ENCODE results near the gene CCZ1.
"Not testable (repeated sequence)": the region's sequence is repeated elsewhere in the genome, so short reads cannot be mapped to it uniquely, and the experiment has no call there.

Gene CCZ1

DNA sequence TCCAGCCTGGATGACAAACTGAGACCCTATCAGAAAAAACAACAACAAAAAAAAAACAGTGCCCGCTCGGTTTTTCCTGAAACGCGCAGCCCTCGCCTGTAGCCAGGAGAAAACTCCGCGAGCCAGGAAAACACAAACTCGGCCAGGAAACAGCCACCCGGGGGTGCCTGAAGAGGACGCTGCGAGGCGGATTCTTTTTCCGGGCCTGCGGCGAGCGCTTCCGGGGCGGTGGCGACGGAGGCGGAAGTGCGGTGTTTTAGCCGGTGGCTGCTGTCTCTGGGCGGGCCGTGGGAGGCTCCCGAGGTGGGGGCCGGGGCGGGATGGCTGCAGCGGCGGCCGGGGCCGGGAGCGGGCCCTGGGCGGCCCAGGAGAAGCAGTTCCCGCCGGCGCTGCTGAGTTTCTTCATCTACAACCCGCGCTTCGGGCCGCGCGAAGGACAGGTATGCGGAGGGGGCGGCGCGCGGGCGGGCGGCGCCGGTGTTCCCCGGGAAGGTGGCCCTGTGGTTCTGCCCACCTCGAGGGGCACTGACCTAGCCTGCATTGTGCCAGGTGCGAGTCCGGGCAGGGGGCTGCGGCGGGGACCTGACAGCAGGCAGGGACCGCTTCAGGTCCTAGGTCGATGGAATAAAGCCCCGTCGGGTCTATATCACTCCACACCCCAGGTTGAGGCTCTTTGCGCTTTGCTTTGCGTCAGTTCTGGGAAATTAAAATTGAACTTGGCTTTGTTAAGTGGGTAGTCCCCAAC is at the start of gene CCZ1:
Gene CCZ1, plus strand, starts transcription at position 254 of the 745 bp plus-strand sequence. Its CDS starts 67 bp downstream, at position 321.
- FAIRE-seq: not testable (repeated sequence)

GRCh38 chr7:5850944-5851343 is 47.6 kb upstream of the CCZ1 start:
- no peak for FAIRE-seq

DNA sequence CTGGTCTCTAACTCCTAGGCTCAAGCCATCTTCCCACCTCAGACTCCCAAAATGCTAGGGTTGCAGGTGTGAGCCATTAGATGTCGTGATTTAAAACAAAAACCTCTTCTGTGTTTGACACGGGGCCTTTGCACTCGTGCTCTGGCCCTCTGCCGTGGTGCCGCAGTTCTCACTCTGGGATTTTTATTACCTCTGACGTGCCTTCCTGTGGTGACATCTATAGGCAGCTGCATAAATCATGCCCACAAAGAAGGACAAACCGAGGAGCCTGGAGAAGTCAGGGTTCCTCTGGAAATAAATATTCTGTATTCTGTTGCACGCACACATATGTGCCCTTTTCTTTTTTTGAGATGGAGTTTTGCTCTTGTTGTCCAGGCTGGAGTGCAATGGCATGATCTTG is 43.8 kb upstream of the CCZ1 start:
- FAIRE-seq: no peak

DNA sequence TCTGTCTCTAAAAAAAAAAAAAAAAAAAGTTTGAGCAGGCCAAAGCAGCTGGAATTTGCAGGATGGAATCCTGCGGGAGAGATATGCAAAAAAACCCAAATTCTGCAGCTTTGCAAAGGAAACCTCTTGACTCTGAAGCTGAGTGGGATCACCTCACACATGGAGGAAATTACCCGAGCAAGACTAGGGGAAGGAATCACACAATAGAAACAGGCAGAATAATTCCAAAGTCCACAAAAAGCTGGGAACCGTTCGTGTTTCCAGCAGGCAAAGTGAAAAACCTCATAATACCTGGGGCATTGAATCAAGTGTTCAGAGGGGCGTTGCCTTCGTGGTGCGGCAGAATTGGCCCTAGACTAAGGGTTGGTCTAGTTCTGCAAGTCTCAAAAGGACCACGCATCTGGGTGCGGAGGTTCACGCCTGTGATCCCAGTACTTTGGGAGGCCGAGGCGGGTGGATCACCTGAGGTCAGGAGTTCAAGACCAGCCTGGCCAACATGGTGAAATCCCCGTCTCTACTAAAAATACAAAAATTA is 41.4 kb upstream of the CCZ1 start:
- not testable (repeated sequence) for FAIRE-seq

- not testable (repeated sequence) for FAIRE-seq
Observed at GRCh38 chr7:5858494-5858893, 40.0 kb upstream of the CCZ1 start.

- FAIRE-seq: not testable (repeated sequence)
Observed at GRCh38 chr7:5861281-5861680, 37.3 kb upstream of the CCZ1 start.

- FAIRE-seq: not testable (repeated sequence)
Observed at GRCh38 chr7:5862753-5863366, 35.7 kb upstream of the CCZ1 start.

- FAIRE-seq: not testable (repeated sequence)
Observed at GRCh38 chr7:5865279-5865931, 33.1 kb upstream of the CCZ1 start.

GRCh38 chr7:5867060-5867459 is 31.5 kb upstream of the CCZ1 start:
- FAIRE-seq: no peak

DNA sequence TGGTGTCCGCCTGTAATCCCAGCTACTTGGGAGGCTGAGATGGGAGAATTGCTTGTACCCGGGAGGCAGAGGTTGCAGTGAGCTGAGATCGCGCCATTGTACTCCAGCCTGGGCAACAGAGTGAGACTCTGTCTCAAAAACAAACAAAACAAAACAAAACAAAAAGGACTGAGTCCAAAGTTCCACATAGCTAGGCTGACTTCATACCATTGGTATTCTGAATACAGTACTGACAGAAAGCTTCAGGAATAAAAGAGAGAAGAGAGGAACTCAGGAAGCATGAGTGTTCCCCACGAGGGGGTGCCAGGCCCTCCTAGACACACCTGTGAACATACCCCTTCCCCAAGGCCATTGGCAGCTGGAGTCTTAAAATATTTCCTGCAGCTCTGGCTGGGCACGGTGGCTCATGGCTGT is 29.6 kb upstream of the CCZ1 start:
- not testable (repeated sequence) for FAIRE-seq

DNA sequence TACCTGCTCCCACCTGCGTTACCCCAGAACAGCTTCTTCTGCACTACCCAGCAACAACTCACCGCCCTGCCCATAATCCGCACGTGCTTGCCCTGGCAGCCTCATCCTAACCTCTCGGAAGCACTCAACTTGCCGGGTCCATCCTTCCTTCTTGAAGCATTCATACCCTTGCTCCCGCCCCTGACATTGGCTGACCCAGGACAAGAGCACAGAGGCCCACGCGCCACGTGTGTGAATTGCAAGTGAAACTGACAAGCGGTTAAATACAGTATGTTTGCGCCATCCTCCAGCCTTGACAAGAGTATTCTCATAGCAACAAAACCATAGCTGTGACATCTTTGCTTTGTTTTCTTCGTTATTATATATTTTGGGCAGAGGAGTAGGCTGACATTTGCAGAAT is 28.8 kb upstream of the CCZ1 start:
- no peak for FAIRE-seq

DNA sequence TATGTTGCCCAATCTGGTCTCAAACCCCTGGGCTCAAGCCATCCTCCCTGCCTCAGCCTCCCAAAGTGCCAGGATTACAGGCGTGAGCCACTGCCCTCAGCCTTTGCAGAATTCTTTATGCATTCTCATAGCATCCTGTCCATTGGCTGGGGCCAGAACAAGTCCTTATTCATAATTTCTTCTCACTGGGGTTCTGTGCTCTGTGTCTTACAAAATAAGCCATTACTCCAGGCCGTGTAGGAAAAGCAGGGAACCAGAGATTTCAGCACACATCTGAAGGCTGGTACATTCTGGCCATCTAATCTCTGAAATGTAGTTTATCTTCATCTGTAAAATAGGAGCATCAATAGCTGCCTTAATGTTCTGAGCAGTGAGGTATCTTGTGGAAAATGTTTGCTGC is 28.2 kb upstream of the CCZ1 start:
- FAIRE-seq: no peak

GRCh38 chr7:5872326-5872725 is 26.2 kb upstream of the CCZ1 start:
- no peak for FAIRE-seq

DNA sequence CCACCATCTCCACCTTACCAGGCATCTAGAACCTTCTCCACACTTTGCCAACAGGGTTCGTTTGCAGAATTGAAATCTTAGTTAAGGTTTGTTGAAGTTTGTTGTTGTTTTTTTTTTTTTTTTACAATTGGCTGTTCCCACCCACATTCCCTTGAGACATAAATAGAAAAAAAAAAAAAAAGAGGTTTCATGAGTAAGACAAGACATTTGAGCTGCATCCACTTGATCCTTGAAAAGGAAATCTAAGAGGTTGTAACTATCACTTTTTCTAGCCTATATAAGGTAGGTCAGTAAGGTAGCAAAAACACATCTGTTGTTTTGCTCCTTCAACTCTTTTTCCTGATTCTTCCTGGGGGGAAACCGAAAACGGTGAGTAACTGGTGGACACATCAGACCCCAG is 18.9 kb upstream of the CCZ1 start:
- FAIRE-seq: not testable (repeated sequence)

- FAIRE-seq: not testable (repeated sequence)
Observed at GRCh38 chr7:5880106-5880505, 18.4 kb upstream of the CCZ1 start.

GRCh38 chr7:5884431-5884830 is 14.1 kb upstream of the CCZ1 start:
- not testable (repeated sequence) for FAIRE-seq

DNA sequence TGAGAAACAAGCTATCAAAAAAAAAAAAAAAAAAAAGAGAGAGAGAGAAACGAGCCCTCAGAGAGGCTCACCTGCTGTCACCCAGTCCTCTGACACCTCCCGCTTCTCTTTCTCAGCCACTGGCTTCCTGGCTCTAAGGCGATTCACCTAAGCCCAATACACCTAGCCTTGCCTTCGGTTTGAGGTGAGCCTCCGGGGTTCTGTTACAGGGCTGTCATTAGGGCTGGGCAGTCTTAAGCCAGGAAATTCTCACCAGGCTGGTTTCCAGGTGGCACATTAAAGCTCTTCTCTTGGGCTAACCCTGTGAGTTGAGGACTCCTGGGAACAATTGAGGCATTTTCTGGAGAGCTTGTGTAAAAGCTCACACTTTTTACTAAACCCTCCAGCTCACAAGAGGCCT is 10.5 kb upstream of the CCZ1 start:
- FAIRE-seq: not testable (repeated sequence)

DNA sequence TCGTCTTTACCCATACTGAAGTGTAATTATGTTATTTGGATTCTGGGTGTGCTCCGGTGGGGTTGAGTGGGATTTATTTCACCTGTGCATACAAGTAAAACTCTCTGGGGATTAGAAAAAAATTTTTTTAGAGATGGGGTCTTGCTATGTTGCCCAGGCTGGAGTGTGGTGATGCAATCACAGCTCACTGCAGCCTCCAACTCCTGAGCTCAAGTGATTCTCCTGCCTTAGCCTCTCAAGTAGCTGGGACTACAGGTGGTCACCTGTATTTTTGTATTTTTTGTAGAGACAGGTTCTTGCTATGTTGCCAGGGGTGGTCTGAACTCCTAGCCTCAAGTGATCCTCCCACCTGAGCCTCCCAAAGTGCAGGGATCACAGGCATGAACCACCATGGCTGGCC is 8.3 kb upstream of the CCZ1 start:
- FAIRE-seq: not testable (repeated sequence)

- FAIRE-seq: no peak
Observed at GRCh38 chr7:5892498-5892897, 6.0 kb upstream of the CCZ1 start.

- not testable (repeated sequence) for FAIRE-seq
Observed at GRCh38 chr7:5897369-5897919, 1.1 kb upstream of the CCZ1 start.

DNA sequence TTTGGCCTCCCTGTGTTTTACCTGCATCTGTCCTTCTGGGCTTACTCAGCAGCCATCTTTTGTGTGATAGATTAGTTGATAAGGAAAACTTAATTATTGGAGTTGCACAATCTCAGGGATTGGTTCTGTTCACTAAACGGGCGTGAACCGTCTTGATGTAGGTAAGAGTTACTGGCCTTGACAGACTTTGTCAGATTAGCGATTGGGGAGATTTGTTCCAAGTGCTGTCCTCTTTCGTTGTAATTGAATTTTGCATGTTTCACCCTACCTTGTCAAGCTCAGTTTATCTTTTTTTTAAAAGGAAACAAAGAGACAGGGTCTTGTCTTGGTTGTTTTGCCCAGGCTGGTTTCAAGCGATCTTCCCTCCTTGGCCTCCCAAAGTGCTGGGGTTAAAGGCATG is 4.5 kb downstream of the CCZ1 start:
- not testable (repeated sequence) for FAIRE-seq

- not testable (repeated sequence) for FAIRE-seq
Observed at GRCh38 chr7:5904726-5905125, 6.2 kb downstream of the CCZ1 start.

GRCh38 chr7:5908835-5909234 is 10.3 kb downstream of the CCZ1 start:
- not testable (repeated sequence) for FAIRE-seq

All from colon (tissue), 2 donors.